GM12878 (cell line): Measurements from ENCODE around the gene ZNF366. TPM values are rescaled to one million over a fixed set of nuclear protein-coding genes. Genes with fewer than 3 reads are reported as not detected.
A peak's percentile ranks its signal among the peaks of the same experiment; 100 is the strongest.

Experiments used
- ATF2 ChIP-seq: IDR thresholded peaks from 2 replicates; pipeline ENCODE4 v1.6.1; 2012; ENCODE audit warnings: low read length, inconsistent platforms
- BCL11A ChIP-seq: IDR thresholded peaks from 2 replicates; pipeline ENCODE4 v1.6.1; 2011; ENCODE audit warnings: low read depth, low read length
- BCL3 ChIP-seq: IDR thresholded peaks from 2 replicates; pipeline ENCODE4 v1.6.1; 2011; ENCODE audit warnings: borderline replicate concordance, low read depth, mild to moderate bottlenecking, moderate library complexity, low read length; ENCODE audit not compliant: insufficient read depth, poor library complexity, severe bottlenecking
- CHD1 ChIP-seq: IDR thresholded peaks from 2 replicates; pipeline ENCODE4 v1.6.1; 2012; ENCODE audit warnings: low read depth, low read length, improper control_type of control experiment
- CHD4 ChIP-seq: fragments of 200-600 bp; sonication (generic); IDR thresholded peaks from 2 replicates; pipeline ENCODE4 v1.6.1; 2016; ENCODE audit warnings: mild to moderate bottlenecking
- ELK1 ChIP-seq: IDR thresholded peaks from 2 replicates; pipeline ENCODE4 v1.6.1; 2012; ENCODE audit warnings: low read depth, low read length, improper control_type of control experiment
- ESRRA ChIP-seq: IDR thresholded peaks from 2 replicates; pipeline ENCODE4 v1.6.1; 2012; ENCODE audit warnings: mild to moderate bottlenecking, low read length, improper control_type of control experiment
- IKZF2 ChIP-seq, 2 experiments: fragments of 450-650 bp; IDR thresholded peaks; 2 replicates each; pipeline ENCODE4 v1.6.1; 2017; ENCODE audit warnings: mild to moderate bottlenecking in 2 of 2, moderate library complexity in 2 of 2
- IRF3 ChIP-seq: fragments of 450-650 bp; IDR thresholded peaks from 2 replicates; pipeline ENCODE4 v1.6.1; 2014; ENCODE audit warnings: mild to moderate bottlenecking
- IRF4 ChIP-seq: IDR thresholded peaks from 2 replicates; pipeline ENCODE4 v1.6.1; 2011; ENCODE audit warnings: low read depth, low read length
- NFIC ChIP-seq: IDR thresholded peaks from 2 replicates; pipeline ENCODE4 v1.6.1; 2012; ENCODE audit warnings: low read depth, mild to moderate bottlenecking, inconsistent platforms, low read length, moderate library complexity
- NFXL1 ChIP-seq: fragments of 450-650 bp; IDR thresholded peaks from 2 replicates; pipeline ENCODE4 v1.6.1; 2017; ENCODE audit warnings: antibody characterized with exemption, mild to moderate bottlenecking, borderline replicate concordance
- NR2C2 ChIP-seq: IDR thresholded peaks from 2 replicates; pipeline ENCODE4 v1.6.1; 2011; ENCODE audit warnings: borderline replicate concordance, low read depth; ENCODE audit not compliant: control insufficient read depth, insufficient read length
- REST ChIP-seq: IDR thresholded peaks from 2 replicates; pipeline ENCODE4 v1.6.1; 2012; ENCODE audit warnings: mild to moderate bottlenecking, low read depth, low read length
- SIN3A ChIP-seq: IDR thresholded peaks from 2 replicates; pipeline ENCODE4 v1.6.1; 2012; ENCODE audit warnings: low read depth, low read length, improper control_type of control experiment
- SMC3 ChIP-seq: IDR thresholded peaks from 2 replicates; pipeline ENCODE4 v1.6.1; 2011; ENCODE audit warnings: low read length, improper control_type of control experiment, borderline replicate concordance
- STAT1 ChIP-seq: fragments of 450-650 bp; conservative IDR thresholded peaks from 2 replicates; pipeline ENCODE4 v1.6.1; 2014; ENCODE audit warnings: antibody characterized with exemption, mild to moderate bottlenecking
- TAF1 ChIP-seq: IDR thresholded peaks from 2 replicates; pipeline ENCODE4 v1.6.1; 2011; ENCODE audit warnings: mild to moderate bottlenecking, low read depth, low read length, borderline replicate concordance
- TCF7 ChIP-seq: IDR thresholded peaks from 2 replicates; pipeline ENCODE4 v1.6.1; 2014; ENCODE audit warnings: antibody characterized with exemption, borderline replicate concordance
- ZNF24 ChIP-seq: fragments of 450-650 bp; IDR thresholded peaks from 2 replicates; pipeline ENCODE4 v1.6.1; 2017; ENCODE audit warnings: antibody characterized with exemption, mild to moderate bottlenecking
- ZNF384 ChIP-seq: IDR thresholded peaks from 2 replicates; pipeline ENCODE4 v1.6.1; 2012; ENCODE audit warnings: low read depth, mild to moderate bottlenecking, low read length, improper control_type of control experiment, borderline replicate concordance
- polyA plus RNA-seq, 11 experiments: library from polyadenylated mRNA; depleted of rRNA in 4 of 11; unstranded in 6 of 11; stranded (reverse) in 5 of 11; fragments of >200 nt; fragmentation: Nextera tagmentation in 4 of 11; fragmentation: Illumina TruSeq in 1 of 11; extraction: Ambion mirVana in 4 of 11; extraction: Trizol in 1 of 11; gene quantifications; 1 replicate in 1 of 11; 2 replicates in 10 of 11; pipeline versions ENCODE4 v1.2.1 to v1.2.3, GENCODE V29; 2011 to 2016; ENCODE audit warnings: inconsistent platforms in 2 of 11, missing spikeins in 2 of 11, low read depth in 1 of 11
- total RNA-seq, 4 experiments: library from RNA; depleted of rRNA in 3 of 4; stranded (reverse); fragments of >200 nt in 3 of 4; fragmentation: Illumina TruSeq in 1 of 4; extraction: Trizol in 1 of 4; gene quantifications; 2 replicates each; pipeline versions ENCODE4 v1.2.1 to v1.2.3, GENCODE V29; 2013 to 2021

Gene ZNF366
- total and polyA plus RNA-seq, 10 of the 15 experiments (the other 5 are each of a cell fraction or from before 2014, with no cell fraction given): 0.01 to 0.18 (median 0.04) TPM; not detected in 6

- peak; percentile 72; the same call in 1 of the 2 replicates for TF ChIP-seq TCF7
- no peak for TF ChIP-seq CHD1
- TF ChIP-seq ATF2: peak; percentile 94
- no peak for TF ChIP-seq CHD4
- TF ChIP-seq REST: 0 out of 2 replicates have a peak, but pooled peaks have one; percentile 19
- TF ChIP-seq IRF4: peak; percentile 96
- peak; percentile 97 for TF ChIP-seq BCL3
- TF ChIP-seq IKZF2 (IDR thresholded peaks at IDR 0.05): peak; percentile 100
- TF ChIP-seq ELK1: no peak
- TF ChIP-seq NR2C2: no peak
- TF ChIP-seq BCL11A: peak; percentile 97
- TF ChIP-seq STAT1: no peak
- TF ChIP-seq NFXL1: no peak
- TF ChIP-seq SIN3A: no peak
- no peak for TF ChIP-seq TAF1
- TF ChIP-seq SMC3: peak; percentile 21; the same call in 1 of the 2 replicates
- TF ChIP-seq ZNF24: 0 out of 2 replicates have a peak, but pooled peaks have one; percentile 21
- no peak for TF ChIP-seq ZNF384
- TF ChIP-seq ESRRA: peak; percentile 73; the same call in 1 of the 2 replicates
- TF ChIP-seq IRF3: no peak
- TF ChIP-seq NFIC: peak; percentile 99
Observed at GRCh38 chr5:72465601-72466563, 41.3 kb downstream of the ZNF366 start (continued).
